Stimulated activated CD8-positive, alpha-beta memory T cell treated with anti-CD3 and anti-CD28 coated beads, Interleukin-12 subunit alpha, Interleukin-12 subunit beta, amount 100 ng/mL, for 1 hour (primary cell): Measurements from ENCODE around the gene STARD7.
"Not testable (repeated sequence)": the region's sequence is repeated elsewhere in the genome, so short reads cannot be mapped to it uniquely, and the experiment has no call there.

Experiments used
- DNase-seq: peaks from one replicate; pipeline ENCODE4 v3.0.0-alpha.2; 2020; ENCODE audit warnings: low read depth

The STARD7 gene

GRCh38 chr2:96148410-96149217 lies 60.0 kb downstream of the STARD7 start:
- DNase-seq: peak; percentile 96

- DNase-seq: no peak
Measured at GRCh38 chr2:96147593-96148201, 60.9 kb downstream of the STARD7 start.

- no peak for DNase-seq
Measured at GRCh38 chr2:96146881-96147592, 61.6 kb downstream of the STARD7 start.

- peak; percentile 72 for DNase-seq
Measured at GRCh38 chr2:96146153-96146880, 62.3 kb downstream of the STARD7 start.

GRCh38 chr2:96145848-96146152 lies 62.8 kb downstream of the STARD7 start:
- DNase-seq: no peak

GRCh38 chr2:96145036-96145847 lies 63.4 kb downstream of the STARD7 start, which contains the start of gene DUSP2:
TSS of gene DUSP2 (minus strand) at chr2:96145440. CDS start at chr2:96145354, 86 bp downstream.
- DNase-seq: peak; percentile 82

GRCh38 chr2:96144481-96145035 lies 64.1 kb downstream of the STARD7 start:
- DNase-seq: no peak

- DNase-seq: no peak
Measured at GRCh38 chr2:96143848-96144480, 64.7 kb downstream of the STARD7 start.

- no peak for DNase-seq
Measured at GRCh38 chr2:96143231-96143847, 65.3 kb downstream of the STARD7 start.

GRCh38 chr2:96142217-96143113 lies 66.2 kb downstream of the STARD7 start:
- peak; percentile 76 for DNase-seq

- not testable (repeated sequence) for DNase-seq
Measured at GRCh38 chr2:96141624-96141967, 67.0 kb downstream of the STARD7 start.

- no peak for DNase-seq
Measured at GRCh38 chr2:96140941-96141623, 67.5 kb downstream of the STARD7 start.

GRCh38 chr2:96139181-96139758 lies 69.4 kb downstream of the STARD7 start:
- no peak for DNase-seq

GRCh38 chr2:96138179-96139145 lies 70.2 kb downstream of the STARD7 start, which contains the start of gene ASTL:
TSS of gene ASTL (minus strand) at chr2:96138502. CDS start at chr2:96138436, 66 bp downstream.
- DNase-seq: no peak

- no peak for DNase-seq
Measured at GRCh38 chr2:96137321-96138178, 71.1 kb downstream of the STARD7 start.

- DNase-seq: no peak
Measured at GRCh38 chr2:96136129-96136720, 72.4 kb downstream of the STARD7 start.
